ENCODE measurements around the gene NSUN4. TPM values are rescaled to one million over a fixed set of nuclear protein-coding genes. Genes with fewer than 3 reads are reported as not detected.
"Not testable (repeated sequence)": the region's sequence is repeated elsewhere in the genome, so short reads cannot be mapped to it uniquely, and the experiment has no call there.

Gene NSUN4
- total and polyA plus RNA-seq, 10 donors = 7.2 to 35.2 (median 26.6) TPM

GRCh38 chr1:46333300-46334029 is 7.1 kb upstream of the NSUN4 start:
- Histone ChIP-seq H3K27ac (peak overlapping the region in 2 of 8 donors; percentile 8 to 75), H3K4me1 (peaks cover 0 to 6% (median 0%) of the 10 kb centered on the region in 6 donors), H3K9me3 (no peaks in the 10 kb centered on the region), H3K36me3 (no peaks in the 10 kb centered on the region), H3K4me3 (no peak overlapping the region), H3K27me3 (replicated peaks in 1 of 7) (no peaks in the 10 kb centered on the region)
- DNase-seq = no peak
- 69 to 84% (median 78%) methylated on average over 9 of the region's 9 CpGs for WGBS, 5 donors
- intact Hi-C loops (cut with DNase I; ENCODE audit: low total_unique reads) = no loop called here
- no peak for TF ChIP-seq POLR2A (IDR thresholded peaks at IDR 0.05)
- peak in 1 of 11 experiments; percentile 11 for TF ChIP-seq CTCF (IDR thresholded peaks at IDR 0.05 in 8 of 11, conservative IDR thresholded peaks at IDR 0.05 in 3 of 11)

- 66 to 92% (median 84%) methylated on average over 2 of the region's 2 CpGs for WGBS, 5 donors
- H3K27ac ChIP-seq = no peak overlapping the region
- no peak overlapping the region for H3K4me3 ChIP-seq
- H3K36me3 ChIP-seq = no peaks in the 10 kb centered on the region
- no peaks in the 10 kb centered on the region for H3K27me3 ChIP-seq (replicated peaks in 1 of 7)
- intact Hi-C loops (cut with DNase I; ENCODE audit: low total_unique reads) = no loop called here
- DNase-seq = no peak
- peaks cover 0 to 6% (median 0%) of the 10 kb centered on the region in 6 donors for H3K4me1 ChIP-seq
- TF ChIP-seq POLR2A (IDR thresholded peaks at IDR 0.05) = no peak
- TF ChIP-seq CTCF (IDR thresholded peaks at IDR 0.05 in 8 of 11, conservative IDR thresholded peaks at IDR 0.05 in 3 of 11) = no peak
- no peak for TF ChIP-seq POLR2AphosphoS5 (IDR thresholded peaks at IDR 0.05)
- no peaks in the 10 kb centered on the region for H3K9me3 ChIP-seq
Observed at GRCh38 chr1:46334030-46334384, 6.6 kb upstream of the NSUN4 start.

- no peak for DNase-seq
- intact Hi-C loops (cut with DNase I; ENCODE audit: low total_unique reads) = no loop called here
- TF ChIP-seq POLR2A (IDR thresholded peaks at IDR 0.05) = no peak
- TF ChIP-seq CTCF (IDR thresholded peaks at IDR 0.05 in 8 of 11, conservative IDR thresholded peaks at IDR 0.05 in 3 of 11) = no peak
- TF ChIP-seq POLR2AphosphoS5 (IDR thresholded peaks at IDR 0.05) = no peak
- H3K9me3 ChIP-seq = no peaks in the 10 kb centered on the region
- H3K27ac ChIP-seq = no peak overlapping the region
- no peaks in the 10 kb centered on the region for H3K36me3 ChIP-seq
- WGBS, 5 donors = 90 to 97% (median 95%) methylated on average over 3 of the region's 3 CpGs
- no peaks in the 10 kb centered on the region for H3K27me3 ChIP-seq (replicated peaks in 1 of 7)
- H3K4me3 ChIP-seq = no peak overlapping the region
- H3K4me1 ChIP-seq = peaks cover 0 to 16% (median 7%) of the 10 kb centered on the region in 6 donors
Observed at GRCh38 chr1:46335081-46335480, 5.5 kb upstream of the NSUN4 start.

GRCh38 chr1:46337409-46337808 is 3.2 kb upstream of the NSUN4 start:
- H3K4me3 ChIP-seq; DNase-seq; H3K27me3 ChIP-seq (replicated peaks in 1 of 7); H3K27ac ChIP-seq; intact Hi-C loops (cut with DNase I; ENCODE audit: low total_unique reads); H3K36me3 ChIP-seq; H3K9me3 ChIP-seq: not testable (repeated sequence)
- peaks cover 0 to 32% (median 18%) of the 10 kb centered on the region in 6 donors for H3K4me1 ChIP-seq
- whole genome bisulfite sequencing, 5 donors = 92 to 100% (median 96%) methylated on average over 9 to 14 of the region's 14 CpGs

Measured in spleen (tissue), 11 donors.